ENCODE data around the gene FER. TPM values are rescaled to one million over a fixed set of nuclear protein-coding genes. Genes with fewer than 3 reads are reported as not detected.

FER gene
- total RNA-seq, 2 experiments from 2014 or later = 9.0 to 9.8 TPM

DNA sequence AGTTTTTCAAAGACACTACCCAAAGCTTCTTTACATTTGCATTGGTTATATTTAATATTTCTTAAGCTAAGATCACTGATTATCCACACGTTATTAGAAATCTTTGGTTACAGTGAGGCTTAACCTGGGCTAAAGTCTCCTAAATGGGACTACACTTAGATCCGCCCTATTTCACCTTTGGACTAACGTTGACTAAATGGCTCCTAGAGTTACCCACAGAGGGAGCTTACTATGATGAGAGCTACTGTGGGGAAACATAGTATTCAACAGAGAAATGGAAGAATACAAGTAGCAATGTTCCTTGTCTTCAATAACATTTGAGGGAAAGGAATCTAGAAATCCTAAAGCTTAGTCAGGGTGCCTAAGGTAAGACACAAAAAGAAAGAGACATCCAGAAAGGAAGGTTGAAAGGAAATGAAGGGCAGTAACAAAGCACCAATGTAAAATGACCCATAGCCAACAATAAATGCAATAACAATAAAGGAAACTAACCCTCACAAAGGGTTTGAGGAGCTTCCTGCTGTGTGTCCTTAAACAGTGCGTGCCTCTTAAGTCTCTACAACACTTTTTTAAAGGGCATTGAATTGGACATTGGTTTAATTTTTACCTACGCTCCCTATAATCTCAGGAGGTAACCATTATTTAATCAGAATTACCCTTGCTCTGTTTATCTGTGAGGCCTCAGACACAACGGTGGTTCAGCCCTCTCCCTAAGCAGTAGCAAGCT, 445.0 kb downstream of the FER start:
- H3K9me3 Mint-ChIP-seq = no peaks in the 10 kb centered on the region
- no peak overlapping the region for H3K4me3 Mint-ChIP-seq
- TF ChIP-seq, protein P1, sequence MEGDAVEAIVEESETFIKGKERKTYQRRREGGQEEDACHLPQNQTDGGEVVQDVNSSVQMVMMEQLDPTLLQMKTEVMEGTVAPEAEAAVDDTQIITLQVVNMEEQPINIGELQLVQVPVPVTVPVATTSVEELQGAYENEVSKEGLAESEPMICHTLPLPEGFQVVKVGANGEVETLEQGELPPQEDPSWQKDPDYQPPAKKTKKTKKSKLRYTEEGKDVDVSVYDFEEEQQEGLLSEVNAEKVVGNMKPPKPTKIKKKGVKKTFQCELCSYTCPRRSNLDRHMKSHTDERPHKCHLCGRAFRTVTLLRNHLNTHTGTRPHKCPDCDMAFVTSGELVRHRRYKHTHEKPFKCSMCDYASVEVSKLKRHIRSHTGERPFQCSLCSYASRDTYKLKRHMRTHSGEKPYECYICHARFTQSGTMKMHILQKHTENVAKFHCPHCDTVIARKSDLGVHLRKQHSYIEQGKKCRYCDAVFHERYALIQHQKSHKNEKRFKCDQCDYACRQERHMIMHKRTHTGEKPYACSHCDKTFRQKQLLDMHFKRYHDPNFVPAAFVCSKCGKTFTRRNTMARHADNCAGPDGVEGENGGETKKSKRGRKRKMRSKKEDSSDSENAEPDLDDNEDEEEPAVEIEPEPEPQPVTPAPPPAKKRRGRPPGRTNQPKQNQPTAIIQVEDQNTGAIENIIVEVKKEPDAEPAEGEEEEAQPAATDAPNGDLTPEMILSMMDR (IDR thresholded peaks at IDR 0.05) = no peak
- H3K4me1 Mint-ChIP-seq (ENCODE audit: low read depth) = peaks cover 3% of the 10 kb centered on the region
- no peaks in the 10 kb centered on the region for H3K27me3 Mint-ChIP-seq
- ATAC-seq (no peak), DNase-seq (no peak)
- H3K27ac Mint-ChIP-seq = no peak overlapping the region
- intact Hi-C loops (cut with micrococcal nuclease) = no loop called here
- ChIA-PET POLR2A (interaction anchor here (0.5 kb wide), 1 partner anchor 32 kb away, joined by 3 read pairs; no protein-coding TSS in a partner anchor), CTCF (interaction anchor here (1.3 kb wide), 1 partner anchor 276 kb away, joined by 3 read pairs; no protein-coding TSS in a partner anchor)
- no peaks in the 10 kb centered on the region for H3K36me3 Mint-ChIP-seq (ENCODE audit: low read depth)

DNA sequence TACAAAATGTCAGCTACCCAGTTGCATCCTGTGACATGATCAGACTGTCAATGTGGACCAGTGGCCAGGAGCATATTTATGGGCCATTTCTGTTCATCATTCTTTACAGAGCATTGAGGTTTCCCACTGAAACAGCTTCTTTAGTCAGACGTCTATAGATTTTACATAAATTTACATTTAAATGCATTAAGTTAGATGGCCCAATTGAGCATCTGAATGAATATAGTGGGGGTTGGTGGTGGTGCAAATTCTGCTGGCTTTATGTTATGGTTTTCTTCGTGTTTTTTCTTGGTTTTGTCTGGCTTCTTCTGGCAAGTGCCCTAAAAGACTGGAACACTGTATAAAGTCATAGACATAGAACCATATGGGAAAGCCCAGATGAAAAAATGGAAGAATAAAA, 448.0 kb downstream of the FER start:
- no peak overlapping the region for H3K27ac Mint-ChIP-seq
- H3K36me3 Mint-ChIP-seq (ENCODE audit: low read depth) = no peaks in the 10 kb centered on the region
- H3K4me1 Mint-ChIP-seq (ENCODE audit: low read depth) = peaks cover 3% of the 10 kb centered on the region
- intact Hi-C loops (cut with micrococcal nuclease) = no loop called here
- ATAC-seq = no peak
- H3K4me3 Mint-ChIP-seq = no peak overlapping the region
- POLR2A ChIA-PET = no interaction called here
- TF ChIP-seq, protein P1 (IDR thresholded peaks at IDR 0.05) = no peak
- no peaks in the 10 kb centered on the region for H3K27me3 Mint-ChIP-seq
- CTCF ChIA-PET = no interaction called here
- no peaks in the 10 kb centered on the region for H3K9me3 Mint-ChIP-seq
- no peak for DNase-seq

DNA sequence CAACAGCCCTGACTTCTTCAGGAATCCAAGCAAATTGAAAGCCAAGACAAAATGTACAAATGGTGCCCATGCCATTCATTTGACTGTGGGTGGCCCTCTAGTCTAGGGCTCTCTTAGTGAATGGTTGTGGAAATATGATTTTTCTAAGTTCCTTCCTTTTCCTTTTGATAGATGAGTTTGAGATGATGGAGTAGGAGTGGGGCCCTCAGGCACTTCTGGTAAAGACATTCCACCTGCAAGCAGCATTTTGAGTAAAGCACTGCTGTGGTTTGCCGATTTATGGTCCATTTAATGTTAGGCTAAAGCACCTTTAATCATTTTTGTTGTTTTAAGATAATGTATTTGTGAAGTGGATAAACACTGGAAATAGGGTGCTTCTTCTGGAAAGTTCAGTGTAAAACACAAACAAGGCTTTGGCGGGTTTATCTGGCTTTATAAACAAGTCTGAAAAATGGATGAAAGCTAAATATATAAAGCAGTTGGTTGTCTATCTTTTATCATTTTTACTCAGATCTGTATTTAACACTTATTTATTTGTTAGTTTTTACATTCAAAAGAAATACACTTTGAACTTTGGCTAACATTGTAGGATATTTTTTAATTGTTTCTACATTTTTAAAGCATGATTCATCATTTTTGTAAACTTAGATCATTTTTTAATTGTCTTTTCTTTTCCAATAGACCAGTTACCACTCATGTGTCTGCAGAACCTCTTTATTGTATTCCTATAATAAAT, 448.6 kb downstream of the FER start:
- POLR2A ChIA-PET = no interaction called here
- H3K9me3 Mint-ChIP-seq = no peaks in the 10 kb centered on the region
- no peak overlapping the region for H3K27ac Mint-ChIP-seq

DNA sequence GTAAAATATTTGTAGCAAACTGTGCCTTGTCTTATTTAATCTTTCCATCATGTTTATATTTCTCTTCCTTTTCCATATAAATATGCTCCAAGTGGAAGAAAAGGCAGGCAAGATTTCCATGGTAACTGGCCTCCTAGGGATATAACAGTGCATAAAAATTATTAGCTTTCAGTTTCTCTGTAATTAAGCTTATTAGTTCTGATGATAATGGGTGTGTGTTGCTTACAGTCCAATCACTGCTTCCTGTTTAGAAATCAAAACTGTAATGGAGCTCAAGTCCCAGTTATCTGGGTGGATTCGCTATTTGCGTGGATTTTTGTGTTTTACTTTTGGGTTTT, 449.1 kb downstream of the FER start:
- TF ChIP-seq, protein P1 (IDR thresholded peaks at IDR 0.05) = no peak
- Mint-ChIP-seq H3K27me3 (no peaks in the 10 kb centered on the region), H3K4me1 (ENCODE audit: low read depth) (no peaks in the 10 kb centered on the region), H3K4me3 (no peak overlapping the region), H3K36me3 (ENCODE audit: low read depth) (no peaks in the 10 kb centered on the region), H3K27ac (no peak overlapping the region), H3K9me3 (no peaks in the 10 kb centered on the region)
- no peak for DNase-seq
- intact Hi-C loops (cut with micrococcal nuclease) = no loop called here
- ATAC-seq = no peak
- CTCF ChIA-PET = no interaction called here
- POLR2A ChIA-PET = no interaction called here

More for the DNA sequence above, 448.6 kb downstream of the FER start:
- DNase-seq = no peak
- Mint-ChIP-seq H3K36me3 (ENCODE audit: low read depth) (no peaks in the 10 kb centered on the region), H3K4me3 (no peak overlapping the region), H3K27me3 (no peaks in the 10 kb centered on the region), H3K4me1 (ENCODE audit: low read depth) (peaks cover 1% of the 10 kb centered on the region)
- ATAC-seq = no peak
- TF ChIP-seq, protein P1 (IDR thresholded peaks at IDR 0.05) = no peak
- CTCF ChIA-PET = no interaction called here
- intact Hi-C loops (cut with micrococcal nuclease) = no loop called here

DNA sequence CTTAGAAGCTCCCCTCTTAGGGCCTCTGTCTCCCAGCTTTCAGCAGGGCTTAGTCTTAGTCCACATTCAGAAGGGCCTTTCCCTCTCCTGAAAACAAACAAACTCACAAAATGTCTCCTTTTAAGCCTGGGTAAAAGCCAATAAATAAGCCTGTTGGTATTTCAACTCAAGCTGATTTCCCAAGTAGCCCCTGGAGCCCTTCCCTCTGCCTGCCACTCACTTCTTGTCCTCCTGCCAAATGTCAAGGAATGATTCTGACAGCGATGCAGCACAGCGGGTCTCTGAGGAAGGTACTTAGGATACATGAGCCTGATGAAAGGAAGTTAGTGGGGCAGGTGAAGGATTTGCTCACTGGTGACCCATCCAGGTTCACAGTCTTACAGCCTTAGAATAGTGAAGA, 451.6 kb downstream of the FER start:
- intact Hi-C loops (cut with micrococcal nuclease) = no loop called here
- no peak for ATAC-seq
- no peaks in the 10 kb centered on the region for H3K36me3 Mint-ChIP-seq (ENCODE audit: low read depth)
- ChIA-PET POLR2A (no interaction called here), CTCF (interaction anchor here (1.1 to 1.6 kb wide), 2 partner anchors 72 to 557 kb away, joined by 3 read pairs; no protein-coding TSS in a partner anchor)
- no peaks in the 10 kb centered on the region for H3K4me1 Mint-ChIP-seq (ENCODE audit: low read depth)
- no peak overlapping the region for H3K4me3 Mint-ChIP-seq
- TF ChIP-seq, protein P1 (IDR thresholded peaks at IDR 0.05) = no peak
- H3K27me3 Mint-ChIP-seq = no peaks in the 10 kb centered on the region
- H3K9me3 Mint-ChIP-seq = peaks cover 1% of the 10 kb centered on the region
- H3K27ac Mint-ChIP-seq = no peak overlapping the region
- no peak for DNase-seq
